ENCODE measurements around the gene ITGB5.
"Not testable (repeated sequence)": the region's sequence is repeated elsewhere in the genome, so short reads cannot be mapped to it uniquely, and the experiment has no call there.

ITGB5 gene

DNA sequence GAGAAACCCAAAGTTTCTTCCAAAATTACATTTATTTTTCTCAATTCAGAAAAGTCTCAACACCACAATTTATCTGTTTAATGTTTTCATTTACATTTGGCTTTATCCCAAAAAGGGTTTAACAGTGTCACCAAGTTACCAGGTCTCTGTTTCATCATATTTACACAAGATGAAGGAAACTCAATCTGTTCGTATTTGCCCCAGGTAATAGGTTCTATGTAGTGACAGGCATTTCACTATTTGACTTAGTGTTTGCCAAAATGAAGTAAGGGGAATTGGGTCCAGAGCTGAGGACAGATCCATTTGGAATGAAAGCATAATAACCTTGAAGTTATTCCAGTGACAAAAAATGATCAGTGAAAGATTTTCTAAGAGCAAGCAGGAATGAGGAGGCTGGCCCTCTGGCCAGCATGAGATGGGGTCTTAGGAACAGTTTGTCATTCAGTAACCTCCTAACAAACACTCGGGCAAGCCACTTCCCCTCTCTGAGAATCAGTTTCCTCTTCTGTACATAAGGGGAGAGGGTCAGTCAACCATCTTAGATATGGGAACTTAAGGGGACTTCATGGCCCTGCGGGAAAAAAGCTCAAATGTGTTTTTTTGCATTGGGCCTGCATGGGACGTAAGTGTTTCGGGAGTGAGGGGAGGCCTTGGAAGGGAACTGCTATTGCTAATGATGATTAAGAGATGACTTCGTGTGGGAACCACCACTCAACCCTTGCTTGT, 125.1 kb downstream of the ITGB5 start:
- H3K36me3 ChIP-seq (ENCODE audit: insufficient read depth, low read length), result peaks cover 5% of the 10 kb centered on the region; the same call in 1 of the 2 replicates
- no peak overlapping the region for H2AFZ ChIP-seq (ENCODE audit: low read length, unreplicated experiment)
- H3K4me3 ChIP-seq (ENCODE audit: low read depth, low read length), result no peak overlapping the region
- H3K27ac ChIP-seq (ENCODE audit: low read depth, low read length), result peak overlapping the region; percentile 36; the same call in 1 of the 2 replicates
- no peaks in the 10 kb centered on the region for H3K27me3 ChIP-seq (ENCODE audit: insufficient read depth, low read length)
- H3K4me1 ChIP-seq (ENCODE audit: control insufficient read depth, insufficient read depth, low read length, unreplicated experiment), result peaks cover 10% of the 10 kb centered on the region
- H3K79me2 ChIP-seq (ENCODE audit: control insufficient read depth, insufficient read depth, low read length, unreplicated experiment), result no peaks in the 10 kb centered on the region

DNA sequence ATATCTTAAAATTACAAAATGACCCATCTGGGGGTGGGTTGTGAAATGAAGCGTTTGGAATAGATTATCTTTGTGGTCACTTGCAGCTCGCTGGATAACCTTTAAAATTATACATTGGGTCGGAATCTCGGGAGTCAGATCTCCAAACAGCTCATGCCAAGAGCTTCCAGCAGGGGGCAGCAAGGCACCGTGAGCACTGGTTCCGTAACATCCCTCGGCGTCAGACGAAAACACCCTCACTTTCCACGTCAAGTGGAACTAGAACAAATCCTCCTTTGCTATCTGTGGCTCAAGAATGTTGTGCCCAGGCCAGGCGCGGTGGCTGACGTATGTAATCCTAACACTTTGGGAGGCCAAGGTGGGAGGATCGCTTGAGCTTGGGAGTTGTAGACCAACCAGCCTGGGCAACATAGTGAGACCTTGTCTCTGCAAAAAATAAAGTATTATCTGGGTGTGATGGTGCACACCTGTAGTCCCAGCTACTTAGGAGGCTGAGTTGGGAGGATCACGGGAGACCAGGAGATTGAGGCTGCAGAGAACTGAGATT, 125.8 kb downstream of the ITGB5 start:
- Histone ChIP-seq H3K27ac (ENCODE audit: low read depth, low read length) (peak overlapping the region; percentile 36; the same call in 1 of the 2 replicates), H3K4me3 (ENCODE audit: low read depth, low read length) (no peak overlapping the region), H3K27me3 (ENCODE audit: insufficient read depth, low read length) (no peaks in the 10 kb centered on the region), H2AFZ (ENCODE audit: low read length, unreplicated experiment) (no peak overlapping the region), H3K36me3 (ENCODE audit: insufficient read depth, low read length) (0 out of 2 replicates have a peak, but pooled peaks cover 3% of the 10 kb centered on the region), H3K79me2 (ENCODE audit: control insufficient read depth, insufficient read depth, low read length, unreplicated experiment) (no peaks in the 10 kb centered on the region), H3K4me1 (ENCODE audit: control insufficient read depth, insufficient read depth, low read length, unreplicated experiment) (peaks cover 10% of the 10 kb centered on the region)

DNA sequence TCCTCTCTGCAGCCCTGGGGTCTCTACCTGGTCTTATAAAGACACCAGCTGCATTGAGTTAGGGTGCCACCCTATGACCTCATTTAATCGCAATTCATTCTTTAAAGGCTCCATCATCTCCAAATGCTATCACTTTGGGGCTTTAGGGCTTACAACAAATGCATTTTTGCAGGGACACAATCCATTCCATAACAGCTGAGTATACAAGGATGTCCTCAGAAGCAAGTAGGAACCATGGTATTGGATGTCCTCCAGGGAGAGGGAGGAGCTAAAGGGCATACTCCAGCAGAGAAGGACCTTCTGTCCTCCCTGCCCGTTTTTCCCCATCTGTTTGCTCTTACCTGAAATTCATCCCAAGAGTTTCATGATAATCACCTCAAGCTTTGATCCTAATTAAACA, 126.6 kb downstream of the ITGB5 start:
- Histone ChIP-seq H3K4me3 (ENCODE audit: low read depth, low read length) (no peak overlapping the region), H3K27me3 (ENCODE audit: insufficient read depth, low read length) (no peaks in the 10 kb centered on the region), H3K36me3 (ENCODE audit: insufficient read depth, low read length) (no peaks in the 10 kb centered on the region), H3K27ac (ENCODE audit: low read depth, low read length) (no peak overlapping the region; the same call in 1 of the 2 replicates), H2AFZ (ENCODE audit: low read length, unreplicated experiment) (no peak overlapping the region), H3K79me2 (ENCODE audit: control insufficient read depth, insufficient read depth, low read length, unreplicated experiment) (no peaks in the 10 kb centered on the region), H3K4me1 (ENCODE audit: control insufficient read depth, insufficient read depth, low read length, unreplicated experiment) (peaks cover 10% of the 10 kb centered on the region)

DNA sequence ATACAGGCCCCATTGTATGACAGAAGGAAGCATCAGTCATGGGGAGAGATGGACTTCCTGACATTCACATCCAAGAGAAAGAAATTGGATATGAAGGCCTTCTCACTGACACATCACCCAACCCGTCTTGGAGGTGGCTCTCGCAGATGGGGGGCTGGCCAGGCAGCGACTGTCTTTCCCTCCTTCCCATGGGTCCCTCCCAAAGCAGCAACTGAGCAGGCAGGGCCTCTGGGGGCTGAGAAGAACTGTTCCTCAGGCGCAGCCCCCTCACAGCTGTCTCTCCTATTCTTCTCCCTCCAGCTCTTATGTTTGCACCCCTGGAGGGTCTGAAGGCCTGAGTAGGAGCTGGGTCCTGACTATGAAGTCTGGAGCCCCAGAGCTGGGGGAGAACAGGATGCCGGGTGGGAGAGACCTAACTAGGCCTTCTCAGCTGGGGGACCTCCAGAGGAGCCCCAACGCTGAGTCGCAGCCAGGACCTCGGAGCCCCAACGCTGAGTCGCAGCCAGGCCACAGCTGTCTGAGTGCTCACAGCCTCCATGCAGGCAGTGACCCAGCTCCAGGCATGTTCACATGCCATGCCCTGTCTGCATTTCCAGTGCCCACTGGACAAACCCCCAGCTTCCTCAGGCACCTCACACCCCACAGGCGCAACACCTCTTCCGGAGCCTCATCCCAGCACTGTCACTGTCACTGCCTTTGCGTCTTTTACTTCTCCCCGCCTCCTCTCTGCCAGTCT, 127.3 kb downstream of the ITGB5 start:
- Histone ChIP-seq H3K4me3 (ENCODE audit: low read depth, low read length) (no peak overlapping the region), H3K79me2 (ENCODE audit: control insufficient read depth, insufficient read depth, low read length, unreplicated experiment) (no peaks in the 10 kb centered on the region), H2AFZ (ENCODE audit: low read length, unreplicated experiment) (no peak overlapping the region), H3K4me1 (ENCODE audit: control insufficient read depth, insufficient read depth, low read length, unreplicated experiment) (peaks cover 10% of the 10 kb centered on the region), H3K36me3 (ENCODE audit: insufficient read depth, low read length) (no peaks in the 10 kb centered on the region), H3K27ac (ENCODE audit: low read depth, low read length) (no peak overlapping the region), H3K27me3 (ENCODE audit: insufficient read depth, low read length) (no peaks in the 10 kb centered on the region)

DNA sequence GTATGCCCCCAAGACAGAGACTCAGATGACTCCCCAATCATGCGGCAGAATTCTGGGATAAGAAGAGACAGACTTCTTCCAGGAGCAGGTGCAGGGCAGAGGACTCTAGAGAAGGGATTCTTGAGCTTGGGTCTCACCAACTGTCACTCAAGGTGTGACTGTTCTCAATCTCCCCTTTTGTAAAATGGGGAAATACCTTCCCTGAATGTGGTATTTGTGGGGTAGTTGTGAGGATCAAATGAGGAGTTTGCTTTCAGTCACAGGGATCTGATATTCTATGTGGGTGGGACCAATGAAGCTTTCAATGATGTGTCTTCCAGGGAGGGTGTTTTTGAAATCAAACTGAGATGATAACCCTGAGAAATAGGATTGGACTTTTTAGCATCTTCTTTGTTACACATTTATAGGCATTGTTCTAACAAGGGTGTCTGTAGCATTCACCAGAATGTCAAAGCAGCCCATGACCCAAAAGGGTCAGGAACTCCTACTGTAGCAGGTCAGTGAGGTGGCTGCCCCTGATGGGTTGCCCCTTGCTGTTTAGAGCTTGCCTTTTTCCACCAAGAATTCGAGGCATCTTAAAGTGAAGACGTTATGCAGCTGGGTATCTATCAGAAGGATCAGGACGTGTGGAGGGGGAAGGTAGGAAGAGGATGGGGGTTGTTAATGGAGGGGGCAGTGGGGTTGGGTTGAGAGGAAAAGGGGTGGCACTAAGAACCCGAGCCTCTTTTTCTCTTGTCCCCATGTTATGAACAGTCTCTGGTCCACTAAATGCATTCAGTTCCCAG, 128.1 kb downstream of the ITGB5 start:
- no peaks in the 10 kb centered on the region for H3K36me3 ChIP-seq (ENCODE audit: insufficient read depth, low read length)
- H3K79me2 ChIP-seq (ENCODE audit: control insufficient read depth, insufficient read depth, low read length, unreplicated experiment), result no peaks in the 10 kb centered on the region
- H3K4me1 ChIP-seq (ENCODE audit: control insufficient read depth, insufficient read depth, low read length, unreplicated experiment), result peaks cover 10% of the 10 kb centered on the region
- no peaks in the 10 kb centered on the region for H3K27me3 ChIP-seq (ENCODE audit: insufficient read depth, low read length)
- H2AFZ ChIP-seq (ENCODE audit: low read length, unreplicated experiment), result no peak overlapping the region
- no peak overlapping the region for H3K4me3 ChIP-seq (ENCODE audit: low read depth, low read length)
- no peak overlapping the region for H3K27ac ChIP-seq (ENCODE audit: low read depth, low read length)

DNA sequence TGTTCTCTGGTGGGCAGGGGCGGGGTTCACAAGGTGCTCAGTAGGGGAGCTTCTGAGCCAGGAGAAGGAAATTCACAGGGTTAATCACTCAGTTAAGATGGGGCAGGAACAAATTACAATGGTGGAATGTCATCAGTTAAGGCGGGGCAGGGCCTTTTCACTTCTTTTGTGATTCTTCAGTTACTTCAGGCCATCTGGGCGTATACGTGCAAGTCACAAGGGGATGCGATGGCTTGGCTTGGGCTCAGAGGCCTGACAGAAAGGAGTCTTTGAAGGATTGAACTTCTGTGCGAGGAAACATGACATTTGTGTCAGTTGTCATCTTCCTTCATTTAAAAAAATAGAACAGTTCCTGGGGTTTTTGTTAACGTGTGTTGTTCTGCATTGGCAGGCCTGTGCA, 129.2 kb downstream of the ITGB5 start:
- H3K79me2 ChIP-seq (ENCODE audit: control insufficient read depth, insufficient read depth, low read length, unreplicated experiment); H2AFZ ChIP-seq (ENCODE audit: low read length, unreplicated experiment); H3K36me3 ChIP-seq (ENCODE audit: insufficient read depth, low read length); H3K27me3 ChIP-seq (ENCODE audit: insufficient read depth, low read length); H3K4me1 ChIP-seq (ENCODE audit: control insufficient read depth, insufficient read depth, low read length, unreplicated experiment); H3K4me3 ChIP-seq (ENCODE audit: low read depth, low read length); H3K27ac ChIP-seq (ENCODE audit: low read depth, low read length): not testable (repeated sequence)

DNA sequence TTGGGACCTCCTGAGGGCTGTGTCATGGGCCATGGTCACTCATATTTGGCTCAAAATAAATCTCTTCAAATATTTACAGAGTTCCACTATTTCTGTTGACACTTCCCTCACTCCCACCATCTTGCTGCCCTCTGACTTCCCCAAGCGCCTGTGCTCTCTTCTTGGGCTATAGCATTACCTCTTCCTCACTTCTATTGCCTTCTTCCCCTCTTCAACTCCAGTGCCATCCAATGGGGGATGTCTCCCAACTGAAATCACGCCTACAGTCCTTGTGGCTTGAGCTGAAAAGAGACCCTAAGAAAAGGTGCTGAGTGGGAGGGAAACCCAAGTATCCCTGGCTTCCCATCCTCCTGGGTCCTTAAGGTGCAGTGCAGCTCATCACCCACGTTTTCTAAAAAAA, 135.1 kb downstream of the ITGB5 start:
- Histone ChIP-seq H3K79me2 (ENCODE audit: control insufficient read depth, insufficient read depth, low read length, unreplicated experiment) (no peaks in the 10 kb centered on the region), H3K27ac (ENCODE audit: low read depth, low read length) (no peak overlapping the region), H2AFZ (ENCODE audit: low read length, unreplicated experiment) (no peak overlapping the region), H3K4me1 (ENCODE audit: control insufficient read depth, insufficient read depth, low read length, unreplicated experiment) (no peaks in the 10 kb centered on the region), H3K27me3 (ENCODE audit: insufficient read depth, low read length) (no peaks in the 10 kb centered on the region), H3K4me3 (ENCODE audit: low read depth, low read length) (no peak overlapping the region), H3K36me3 (ENCODE audit: insufficient read depth, low read length) (no peaks in the 10 kb centered on the region)

DNA sequence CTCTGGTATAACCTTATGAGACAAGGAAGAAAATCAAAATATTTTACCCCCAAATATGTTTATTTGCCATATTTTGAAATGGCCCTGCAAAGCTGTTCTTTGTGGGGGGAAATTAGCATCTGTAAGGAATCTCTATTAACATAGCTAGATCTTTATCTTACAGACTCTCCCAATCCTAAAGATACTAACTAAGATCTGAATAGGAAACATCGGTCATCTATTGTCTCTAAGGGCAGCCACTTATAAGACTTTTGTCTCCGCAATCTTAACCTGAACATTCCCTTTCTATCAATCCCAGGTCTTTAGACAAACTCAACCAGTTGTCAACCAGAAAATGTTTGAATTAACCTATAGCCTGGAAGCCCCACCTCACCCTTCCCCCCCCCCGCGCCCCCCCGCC, 135.7 kb downstream of the ITGB5 start:
- H3K79me2 ChIP-seq (ENCODE audit: control insufficient read depth, insufficient read depth, low read length, unreplicated experiment), result no peaks in the 10 kb centered on the region
- H3K27ac ChIP-seq (ENCODE audit: low read depth, low read length), result no peak overlapping the region
- no peak overlapping the region for H2AFZ ChIP-seq (ENCODE audit: low read length, unreplicated experiment)
- no peaks in the 10 kb centered on the region for H3K27me3 ChIP-seq (ENCODE audit: insufficient read depth, low read length)
- H3K4me3 ChIP-seq (ENCODE audit: low read depth, low read length), result no peak overlapping the region
- no peaks in the 10 kb centered on the region for H3K4me1 ChIP-seq (ENCODE audit: control insufficient read depth, insufficient read depth, low read length, unreplicated experiment)
- no peaks in the 10 kb centered on the region for H3K36me3 ChIP-seq (ENCODE audit: insufficient read depth, low read length)

DNA sequence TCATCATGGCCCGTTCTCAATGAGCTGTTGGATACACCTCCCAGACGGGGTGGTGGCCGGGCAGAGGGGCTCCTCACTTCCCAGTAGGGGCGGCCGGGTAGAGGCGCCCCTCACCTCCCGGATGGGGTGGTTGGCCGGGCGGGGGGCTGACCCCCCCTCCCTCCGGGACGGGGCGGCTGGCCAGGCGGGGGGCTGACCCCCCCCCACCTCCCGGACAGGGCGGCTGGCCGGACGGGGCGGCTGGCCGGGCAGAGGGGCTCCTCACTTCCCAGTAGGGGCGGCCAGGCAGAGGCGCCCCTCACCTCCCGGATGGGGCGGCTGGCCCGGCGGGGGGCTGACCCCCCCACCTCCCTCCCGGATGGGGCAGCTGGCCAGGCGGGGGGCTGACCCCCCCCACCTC, 137.3 kb downstream of the ITGB5 start:
- not testable (repeated sequence) for H3K36me3 ChIP-seq (ENCODE audit: insufficient read depth, low read length); H3K27ac ChIP-seq (ENCODE audit: low read depth, low read length); H3K27me3 ChIP-seq (ENCODE audit: insufficient read depth, low read length); H3K4me1 ChIP-seq (ENCODE audit: control insufficient read depth, insufficient read depth, low read length, unreplicated experiment); H3K4me3 ChIP-seq (ENCODE audit: low read depth, low read length); H2AFZ ChIP-seq (ENCODE audit: low read length, unreplicated experiment); H3K79me2 ChIP-seq (ENCODE audit: control insufficient read depth, insufficient read depth, low read length, unreplicated experiment)

DNA sequence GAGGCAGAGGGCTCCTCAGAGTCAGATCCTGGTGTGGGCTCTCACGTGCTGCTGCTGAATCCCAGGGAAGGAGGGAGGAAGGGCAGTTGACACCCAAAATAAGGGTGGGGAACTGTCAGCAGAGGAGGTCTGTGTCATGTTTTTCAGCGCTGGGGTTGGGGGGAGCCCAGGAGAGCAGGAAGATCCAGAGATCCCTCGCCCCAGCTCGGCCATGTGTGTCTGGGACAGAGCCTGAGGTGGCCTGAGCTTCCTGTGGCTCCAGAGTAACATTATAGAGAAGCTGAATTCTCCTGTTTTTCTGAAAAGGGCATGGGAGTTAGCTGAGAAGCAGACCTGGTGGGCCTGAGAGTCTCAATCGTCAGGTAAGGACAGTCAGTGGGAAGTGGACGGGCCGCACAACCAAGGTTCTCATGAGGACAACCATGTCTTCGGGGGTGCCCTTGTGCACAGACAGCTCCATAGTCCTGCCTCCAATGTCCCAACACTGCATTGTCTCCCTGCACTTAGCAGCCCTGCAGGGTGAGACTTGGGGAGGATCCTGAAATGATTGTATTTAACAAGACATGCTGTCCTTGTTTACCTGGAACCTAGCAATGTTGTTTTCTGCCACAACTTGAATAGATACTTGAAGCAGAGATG, 138.5 kb downstream of the ITGB5 start:
- Histone ChIP-seq H3K36me3 (ENCODE audit: insufficient read depth, low read length) (peaks cover 11% of the 10 kb centered on the region; the same call in 1 of the 2 replicates), H3K27ac (ENCODE audit: low read depth, low read length) (no peak overlapping the region), H2AFZ (ENCODE audit: low read length, unreplicated experiment) (no peak overlapping the region), H3K79me2 (ENCODE audit: control insufficient read depth, insufficient read depth, low read length, unreplicated experiment) (no peaks in the 10 kb centered on the region), H3K27me3 (ENCODE audit: insufficient read depth, low read length) (no peaks in the 10 kb centered on the region), H3K4me3 (ENCODE audit: low read depth, low read length) (no peak overlapping the region), H3K4me1 (ENCODE audit: control insufficient read depth, insufficient read depth, low read length, unreplicated experiment) (peaks cover 3% of the 10 kb centered on the region)
